PC-3 (cell line): ENCODE data around the gene ZNF385B. TPM values are rescaled to one million over a fixed set of nuclear protein-coding genes. Genes with fewer than 3 reads are reported as not detected.

Experiments
- ATAC-seq: fragments of 200-7000 bp; cut with Tn5 transposase; 2 replicates; pipeline ENCODE4 v1.9.1; 2020; ENCODE audit warnings: mild to moderate bottlenecking, moderate library complexity
- BruUV-seq: library from RNA; stranded (reverse); fragments of 400-500 nt; replicated peaks from 2 replicates; lab custom pipeline; 2021; lab: Mats Ljungman, UMichigan
- CTCF ChIA-PET: fragments of 300-600 bp; sonication (Branson Sonifier 250); formaldehyde crosslinking; loops from one replicate; lab custom pipeline; 2022; ENCODE audit warnings: antibody characterized with exemption; lab: Charles Lee
- POLR2A ChIA-PET: fragments of 300-600 bp; sonication (Branson Sonifier 250); formaldehyde crosslinking; loops from one replicate; lab custom pipeline; 2022; ENCODE audit warnings: antibody characterized with exemption; ENCODE audit not compliant: unreplicated experiment; lab: Charles Lee
- DNase-seq: peaks from one replicate; pipeline ENCODE4 v3.0.0-alpha.2; 2015
- H2AFZ ChIP-seq: fragments of 300-600 bp; sonication (generic); 2 replicates; pipeline ENCODE4 v1.6.0; 2016; ENCODE audit warnings: antibody characterized with exemption, low read length
- H3F3A ChIP-seq: fragments of 300-600 bp; sonication (generic); one replicate; pipeline ENCODE4 v1.6.0; 2017; ENCODE audit warnings: antibody characterized with exemption, low read length, control low read depth, mild to moderate bottlenecking; ENCODE audit not compliant: unreplicated experiment
- H3K27ac ChIP-seq: fragments of 300-600 bp; sonication (generic); 2 replicates; pipeline ENCODE4 v1.5.1; 2016; ENCODE audit warnings: mild to moderate bottlenecking, low read length
- H3K27me3 ChIP-seq: fragments of 300-600 bp; sonication (generic); 2 replicates; pipeline ENCODE4 v1.6.1; 2016; ENCODE audit warnings: low read length, mixed read lengths
- H3K36me3 ChIP-seq: fragments of 300-600 bp; sonication (generic); 2 replicates; pipeline ENCODE4 v1.6.1; 2016; ENCODE audit warnings: low read depth, mixed run types, low read length, mixed read lengths
- H3K4me1 ChIP-seq: fragments of 300-600 bp; sonication (generic); 2 replicates; pipeline ENCODE4 v1.5.1; 2016; ENCODE audit warnings: low read length; ENCODE audit not compliant: insufficient read depth
- H3K4me2 ChIP-seq: fragments of 300-600 bp; sonication (generic); 2 replicates; pipeline ENCODE4 v1.6.0; 2016; ENCODE audit warnings: low read length
- H3K4me3 ChIP-seq: fragments of 300-600 bp; sonication (generic); 2 replicates; pipeline ENCODE4 v1.5.1; 2016; ENCODE audit warnings: mild to moderate bottlenecking, low read length, mixed read lengths
- H3K79me2 ChIP-seq: fragments of 300-600 bp; sonication (generic); 2 replicates; pipeline ENCODE4 v1.6.1; 2017; ENCODE audit warnings: low read length, mixed read lengths
- H3K9ac ChIP-seq: fragments of 300-600 bp; sonication (generic); 2 replicates; pipeline ENCODE4 v1.6.0; 2016; ENCODE audit warnings: mild to moderate bottlenecking, low read length
- H3K9me2 ChIP-seq: fragments of 300-600 bp; sonication (generic); replicated peaks from 2 replicates; pipeline ENCODE4 v1.6.1; 2016; ENCODE audit warnings: mixed run types, low read length, mixed read lengths
- H3K9me3 ChIP-seq: fragments of 300-600 bp; sonication (generic); 2 replicates; pipeline ENCODE4 v1.6.1; 2016; ENCODE audit warnings: low read length, mixed read lengths
- H4K20me1 ChIP-seq: fragments of 300-600 bp; sonication (generic); 2 replicates; pipeline ENCODE4 v1.6.1; 2016; ENCODE audit warnings: low read length, mixed read lengths
- EZH2 ChIP-seq: fragments of 300-600 bp; sonication (generic); IDR thresholded peaks from one replicate; pipeline ENCODE4 v1.6.1; 2017; ENCODE audit warnings: antibody characterized with exemption, mild to moderate bottlenecking, low read length; ENCODE audit not compliant: unreplicated experiment
- EZH2phosphoT487 ChIP-seq: fragments of 300-600 bp; sonication (generic); IDR thresholded peaks from 2 replicates; pipeline ENCODE4 v1.6.1; 2018; ENCODE audit warnings: mild to moderate bottlenecking, antibody characterized with exemption, low read length, borderline replicate concordance
- intact Hi-C: fragments of 100-400 bp; cut with micrococcal nuclease; formaldehyde crosslinking; loops from 2 replicates; pipeline ENCODE4 v1.9.0; 2023
- total RNA-seq: library from RNA; depleted of rRNA; stranded (reverse); fragments of >200 nt; gene quantifications from 2 replicates; pipeline ENCODE4 v1.2.3, GENCODE V29; 2014
- TF ChIP-seq, protein P1 (sequence below): fragments of 300-600 bp; sonication (generic); conservative IDR thresholded peaks from 2 replicates; pipeline ENCODE4 v1.5.1; 2017; ENCODE audit warnings: antibody characterized with exemption, low read depth, mild to moderate bottlenecking, low read length

ZNF385B gene
- total RNA-seq, 1 experiment from 2014 or later, result 2.4 TPM

DNA sequence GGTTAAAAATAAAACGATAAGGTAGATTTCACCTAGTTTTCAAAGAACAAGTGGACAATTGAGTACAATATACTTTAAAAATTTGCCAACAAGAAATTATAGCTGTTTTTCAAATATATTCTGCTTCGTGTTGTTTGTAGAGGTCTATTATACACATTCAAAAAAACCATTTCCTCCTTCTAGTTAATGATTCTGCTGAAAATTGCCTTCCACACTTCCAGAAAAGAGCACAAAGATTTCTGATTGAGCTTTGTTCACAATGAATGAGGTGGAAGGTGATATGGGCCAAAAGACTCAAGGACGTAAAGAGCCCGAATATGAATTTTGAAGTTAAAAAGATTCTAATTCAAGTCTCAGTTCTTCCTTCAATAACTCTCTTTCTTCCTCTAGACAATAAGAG, 319.8 kb downstream of the ZNF385B start:
- TF ChIP-seq, protein P1, sequence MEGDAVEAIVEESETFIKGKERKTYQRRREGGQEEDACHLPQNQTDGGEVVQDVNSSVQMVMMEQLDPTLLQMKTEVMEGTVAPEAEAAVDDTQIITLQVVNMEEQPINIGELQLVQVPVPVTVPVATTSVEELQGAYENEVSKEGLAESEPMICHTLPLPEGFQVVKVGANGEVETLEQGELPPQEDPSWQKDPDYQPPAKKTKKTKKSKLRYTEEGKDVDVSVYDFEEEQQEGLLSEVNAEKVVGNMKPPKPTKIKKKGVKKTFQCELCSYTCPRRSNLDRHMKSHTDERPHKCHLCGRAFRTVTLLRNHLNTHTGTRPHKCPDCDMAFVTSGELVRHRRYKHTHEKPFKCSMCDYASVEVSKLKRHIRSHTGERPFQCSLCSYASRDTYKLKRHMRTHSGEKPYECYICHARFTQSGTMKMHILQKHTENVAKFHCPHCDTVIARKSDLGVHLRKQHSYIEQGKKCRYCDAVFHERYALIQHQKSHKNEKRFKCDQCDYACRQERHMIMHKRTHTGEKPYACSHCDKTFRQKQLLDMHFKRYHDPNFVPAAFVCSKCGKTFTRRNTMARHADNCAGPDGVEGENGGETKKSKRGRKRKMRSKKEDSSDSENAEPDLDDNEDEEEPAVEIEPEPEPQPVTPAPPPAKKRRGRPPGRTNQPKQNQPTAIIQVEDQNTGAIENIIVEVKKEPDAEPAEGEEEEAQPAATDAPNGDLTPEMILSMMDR, result no peak
- TF ChIP-seq EZH2phosphoT487 (no peak), EZH2 (no peak)
- DNase-seq (no peak), ATAC-seq (no peak)
- no peaks in the 10 kb centered on the region for H3K9me3 ChIP-seq
- no peak overlapping the region for H3K4me3 ChIP-seq
- no peaks in the 10 kb centered on the region for H3K9me2 ChIP-seq
- no peaks in the 10 kb centered on the region for H3K36me3 ChIP-seq
- no peaks in the 10 kb centered on the region for H3K79me2 ChIP-seq
- H2AFZ ChIP-seq, result no peak overlapping the region
- H3K4me1 ChIP-seq, result peaks cover 7% of the 10 kb centered on the region
- no peaks in the 10 kb centered on the region for H3F3A ChIP-seq
- no TSS peak for BruUV-seq
- ChIA-PET POLR2A (no interaction called here), CTCF (no interaction called here)
- no peaks in the 10 kb centered on the region for H3K27me3 ChIP-seq
- no peak overlapping the region for H3K4me2 ChIP-seq
- H4K20me1 ChIP-seq, result no peaks in the 10 kb centered on the region
- intact Hi-C loops, result no loop called here
- H3K9ac ChIP-seq, result no peak overlapping the region
- H3K27ac ChIP-seq, result no peak overlapping the region

DNA sequence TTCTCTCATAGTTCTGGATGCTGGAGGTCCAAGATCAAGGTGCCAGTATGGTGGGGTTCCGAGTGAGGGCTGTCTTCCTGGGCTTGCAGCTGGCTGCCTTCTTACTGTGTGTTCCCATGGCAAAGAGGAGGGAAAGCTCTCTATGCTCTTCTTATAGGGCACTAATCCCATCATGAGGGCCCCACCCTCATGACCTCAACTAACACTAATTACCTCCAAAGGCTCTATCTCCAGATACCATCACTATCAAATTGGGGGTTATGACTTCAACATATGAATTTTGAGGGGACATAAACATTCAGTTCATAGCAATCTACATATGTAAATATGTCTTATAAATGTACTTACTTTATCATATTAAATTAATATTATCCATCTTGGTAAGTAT, 322.3 kb downstream of the ZNF385B start:
- H3K27me3 ChIP-seq, result no peaks in the 10 kb centered on the region
- TF ChIP-seq, protein P1, result no peak
- no peak for TF ChIP-seq EZH2phosphoT487
- no peak for TF ChIP-seq EZH2
- H3K79me2 ChIP-seq, result no peaks in the 10 kb centered on the region
- no peak overlapping the region for H3K4me2 ChIP-seq
- H3K9ac ChIP-seq, result no peak overlapping the region
- no peak overlapping the region for H3K4me3 ChIP-seq
- H2AFZ ChIP-seq, result no peak overlapping the region
- DNase-seq (no peak), ATAC-seq (no peak)
- intact Hi-C loops, result no loop called here
- peaks cover 19% of the 10 kb centered on the region for H3K4me1 ChIP-seq
- POLR2A ChIA-PET, result no interaction called here
- no TSS peak for BruUV-seq
- CTCF ChIA-PET, result no interaction called here
- H3K27ac ChIP-seq, result peak overlapping the region; percentile 45; the same call in 1 of the 2 replicates
- no peaks in the 10 kb centered on the region for H4K20me1 ChIP-seq
- no peaks in the 10 kb centered on the region for H3F3A ChIP-seq
- H3K9me3 ChIP-seq, result no peaks in the 10 kb centered on the region
- no peaks in the 10 kb centered on the region for H3K36me3 ChIP-seq
- no peaks in the 10 kb centered on the region for H3K9me2 ChIP-seq

DNA sequence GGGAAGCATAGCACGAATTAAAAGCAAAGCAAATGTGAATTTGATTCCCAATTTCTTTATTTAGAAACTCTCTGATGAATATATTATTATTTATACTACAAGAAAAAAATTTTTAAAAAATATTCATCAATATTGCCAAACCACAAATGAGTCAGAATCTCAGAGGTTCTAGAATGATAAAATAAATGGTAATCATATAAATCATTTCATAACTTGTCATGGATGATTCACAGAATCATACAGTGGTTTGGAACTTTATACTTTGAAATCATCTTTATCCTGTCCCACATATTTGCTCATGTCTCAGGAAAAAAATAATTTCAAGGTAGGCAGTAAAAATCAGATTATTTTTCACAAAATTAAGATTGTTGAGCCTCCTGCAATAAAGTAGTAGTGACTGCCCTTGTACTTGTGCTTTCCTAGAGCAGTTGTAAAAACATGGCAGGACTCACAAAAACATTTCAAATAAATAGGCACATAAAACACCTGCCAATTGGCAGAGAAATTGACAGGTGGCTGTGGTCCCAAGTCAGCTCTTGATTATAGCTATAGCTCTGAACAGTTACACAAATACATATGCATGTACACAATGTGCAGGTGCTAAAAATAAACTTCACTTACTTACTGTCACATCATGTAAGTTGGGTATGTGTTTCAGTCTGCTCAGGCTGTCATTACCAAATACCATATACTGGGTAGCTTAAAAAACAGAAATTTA, 322.8 kb downstream of the ZNF385B start:
- Histone ChIP-seq H3K36me3 (no peaks in the 10 kb centered on the region), H3K9ac (no peak overlapping the region), H3K4me3 (no peak overlapping the region), H4K20me1 (no peaks in the 10 kb centered on the region), H3F3A (no peaks in the 10 kb centered on the region), H3K9me3 (no peaks in the 10 kb centered on the region), H3K4me2 (no peak overlapping the region), H3K4me1 (peaks cover 19% of the 10 kb centered on the region), H3K27me3 (no peaks in the 10 kb centered on the region), H3K9me2 (no peaks in the 10 kb centered on the region), H3K27ac (peak overlapping the region; percentile 45), H3K79me2 (no peaks in the 10 kb centered on the region), H2AFZ (no peak overlapping the region)
- DNase-seq (peak; percentile 86), ATAC-seq (peak; percentile 85)
- ChIA-PET POLR2A (no interaction called here), CTCF (interaction anchor here (0.6 kb wide), 1 partner anchor 114 kb away, joined by 3 read pairs; no protein-coding TSS in a partner anchor)
- intact Hi-C loops, result no loop called here
- no TSS peak for BruUV-seq
- TF ChIP-seq EZH2phosphoT487, result no peak
